IMR-90 (cell line): ENCODE data around the gene PPP1R3F. TPM values are rescaled to one million over a fixed set of nuclear protein-coding genes. Genes with fewer than 3 reads are reported as not detected.

Source experiments
- ATAC-seq: fragments of 200-7000 bp; cut with Tn5 transposase; 2 replicates; pipeline ENCODE4 v1.9.1; 2020; ENCODE audit warnings: low read depth, mild to moderate bottlenecking, moderate library complexity
- BruUV-seq: library from RNA; stranded (reverse); fragments of 400-500 nt; replicated peaks from 2 replicates; lab custom pipeline; 2021; lab: Mats Ljungman, UMichigan
- CTCF ChIA-PET: fragments of 300-600 bp; formaldehyde crosslinking; extraction: SDS; loops from one replicate; lab custom pipeline; 2021; ENCODE audit warnings: antibody characterized with exemption; lab: Yijun Ruan, JAX
- POLR2A ChIA-PET: fragments of 300-600 bp; sonication (Branson Sonifier 250); formaldehyde crosslinking; loops from one replicate; lab custom pipeline; 2022; ENCODE audit warnings: antibody characterized with exemption; ENCODE audit not compliant: unreplicated experiment; lab: Charles Lee
- DNase-seq: peaks from one replicate; pipeline ENCODE4 v3.0.0; 2013
- H2AFZ ChIP-seq: replicated peaks from 2 replicates; pipeline ENCODE3; 2013; ENCODE audit warnings: low read length, mild to moderate bottlenecking; ENCODE audit not compliant: poor library complexity
- H2AK5ac ChIP-seq: 2 replicates; pipeline ENCODE4 v1.6.1; 2013; ENCODE audit warnings: low read depth, low read length, inconsistent platforms
- H2AK9ac ChIP-seq: replicated peaks from 2 replicates; pipeline ENCODE3; 2013; ENCODE audit warnings: mild to moderate bottlenecking, low read depth, low read length, moderate library complexity; ENCODE audit not compliant: poor library complexity
- H2BK120ac ChIP-seq: 2 replicates; pipeline ENCODE4 v1.6.1; 2013; ENCODE audit warnings: low read depth, low read length, inconsistent platforms
- H2BK15ac ChIP-seq: 3 replicates; pipeline ENCODE4 v1.6.1; 2013; ENCODE audit warnings: low read depth, low read length, inconsistent platforms
- H2BK20ac ChIP-seq: 2 replicates; pipeline ENCODE4 v1.6.1; 2013; ENCODE audit warnings: low read depth, mild to moderate bottlenecking, inconsistent platforms, low read length, moderate library complexity
- H2BK5ac ChIP-seq: 2 replicates; pipeline ENCODE4 v1.6.1; 2013; ENCODE audit warnings: mild to moderate bottlenecking, low read depth, low read length, inconsistent platforms; ENCODE audit not compliant: poor library complexity, severe bottlenecking
- H3K14ac ChIP-seq: replicated peaks from 2 replicates; pipeline ENCODE4 v1.6.1; 2013; ENCODE audit warnings: low read depth, low read length, inconsistent platforms
- H3K18ac ChIP-seq: 2 replicates; pipeline ENCODE4 v1.6.1; 2013; ENCODE audit warnings: low read depth, low read length, control low read depth
- H3K23ac ChIP-seq: 2 replicates; pipeline ENCODE4 v1.6.1; 2013; ENCODE audit warnings: low read depth, low read length, inconsistent platforms
- H3K27ac ChIP-seq: 2 replicates; pipeline ENCODE4 v1.5.1; 2013; ENCODE audit warnings: mild to moderate bottlenecking, control low read depth, low read length; ENCODE audit not compliant: insufficient read depth
- H3K27me3 ChIP-seq: 2 replicates; pipeline ENCODE4 v1.6.1; 2013; ENCODE audit warnings: low read length; ENCODE audit not compliant: control insufficient read depth, insufficient read depth
- H3K36me3 ChIP-seq: 2 replicates; pipeline ENCODE4 v1.6.1; 2013; ENCODE audit warnings: low read length, mixed read lengths; ENCODE audit not compliant: control insufficient read depth, insufficient read depth
- H3K4ac ChIP-seq: 2 replicates; pipeline ENCODE4 v1.6.1; 2013; ENCODE audit warnings: low read depth, low read length, inconsistent platforms
- H3K4me1 ChIP-seq: 2 replicates; pipeline ENCODE4 v1.6.1; 2013; ENCODE audit warnings: low read length, mixed read lengths; ENCODE audit not compliant: control insufficient read depth, insufficient read depth
- H3K4me2 ChIP-seq: 2 replicates; pipeline ENCODE4 v1.6.1; 2013; ENCODE audit warnings: low read depth, mild to moderate bottlenecking, control low read depth, low read length, moderate library complexity
- H3K4me3 ChIP-seq: 2 replicates; pipeline ENCODE4 v1.5.1; 2013; ENCODE audit warnings: low read depth, mild to moderate bottlenecking, control low read depth, low read length, moderate library complexity; ENCODE audit not compliant: insufficient read depth
- H3K56ac ChIP-seq: 2 replicates; pipeline ENCODE4 v1.6.1; 2013; ENCODE audit warnings: low read length, inconsistent platforms; ENCODE audit not compliant: insufficient read depth; ENCODE audit errors: extremely low read depth
- H3K79me1 ChIP-seq, 2 experiments: 2 replicates each; pipeline ENCODE4 v1.6.1; 2013; ENCODE audit warnings: low read length in 2 of 2, inconsistent platforms in 1 of 2, low read depth in 1 of 2
- H3K9ac ChIP-seq: 2 replicates; pipeline ENCODE4 v1.6.1; 2013; ENCODE audit warnings: low read depth, low read length, control low read depth
- H3K9me1 ChIP-seq: 2 replicates; pipeline ENCODE4 v1.6.1; 2013; ENCODE audit warnings: low read length, inconsistent platforms; ENCODE audit not compliant: insufficient read depth
- H3K9me3 ChIP-seq: 2 replicates; pipeline ENCODE4 v1.6.1; 2013; ENCODE audit warnings: low read length; ENCODE audit not compliant: control insufficient read depth, insufficient read depth
- H4K20me1 ChIP-seq: 2 replicates; pipeline ENCODE4 v1.6.1; 2013; ENCODE audit warnings: low read length, inconsistent platforms; ENCODE audit not compliant: insufficient read depth
- H4K5ac ChIP-seq: 2 replicates; pipeline ENCODE4 v1.6.1; 2013; ENCODE audit warnings: mild to moderate bottlenecking, low read depth, low read length, control low read depth
- H4K8ac ChIP-seq, 2 experiments: 2 replicates each; pipeline ENCODE4 v1.6.1; 2013; ENCODE audit warnings: low read depth in 2 of 2, low read length in 2 of 2, control low read depth in 1 of 2, inconsistent platforms in 1 of 2
- H4K91ac ChIP-seq: 2 replicates; pipeline ENCODE4 v1.6.1; 2013; ENCODE audit warnings: low read depth, low read length, inconsistent platforms; ENCODE audit not compliant: insufficient read depth
- BHLHE40 ChIP-seq: fragments of 150-350 bp; IDR thresholded peaks from 2 replicates; pipeline ENCODE4 v1.6.1; 2016; ENCODE audit warnings: mild to moderate bottlenecking, low read depth, low read length
- CEBPB ChIP-seq: IDR thresholded peaks from 2 replicates; pipeline ENCODE4 v1.6.1; 2012; ENCODE audit warnings: low read depth, low read length, improper control_type of control experiment
- CTCF ChIP-seq: conservative IDR thresholded peaks from 2 replicates; pipeline ENCODE4 v1.5.1; 2012; ENCODE audit warnings: mild to moderate bottlenecking, low read depth, low read length, improper control_type of control experiment
- FOS ChIP-seq: fragments of 150-350 bp; IDR thresholded peaks from 2 replicates; pipeline ENCODE4 v1.6.1; 2016; ENCODE audit warnings: low read depth, low read length
- MAFK ChIP-seq: IDR thresholded peaks from 2 replicates; pipeline ENCODE4 v1.6.1; 2012; ENCODE audit warnings: low read depth, low read length, improper control_type of control experiment
- MXI1 ChIP-seq: IDR thresholded peaks from 2 replicates; pipeline ENCODE4 v1.6.1; 2012; ENCODE audit warnings: low read depth, mild to moderate bottlenecking, low read length, moderate library complexity, borderline replicate concordance
- POLR2A ChIP-seq: IDR thresholded peaks from 2 replicates; pipeline ENCODE4 v1.6.1; 2012; ENCODE audit warnings: mild to moderate bottlenecking, low read depth, low read length
- SMC3 ChIP-seq: fragments of 150-350 bp; IDR thresholded peaks from 2 replicates; pipeline ENCODE4 v1.6.1; 2016; ENCODE audit warnings: low read depth, mild to moderate bottlenecking, antibody characterized with exemption, low read length, moderate library complexity
- WGBS, 2 experiments: methylation state at CpG; one replicate each; pipeline versions ENCODE4 v1.1.5 to v1.1.7; 2013; ENCODE audit warnings: missing lambda C conversion rate in 2 of 2; ENCODE audit not compliant: insufficient read length in 1 of 2; ENCODE audit errors: extremely low coverage in 2 of 2; 5-methylcytosine and 5-hydroxymethylcytosine counted together
- dilution Hi-C: fragments of 300-500 bp; cut with HindIII; formaldehyde crosslinking; loops from one replicate; pipeline ENCODE4 v1.14.3; 2018; ENCODE audit warnings: low sequenced_read_pairs; ENCODE audit not compliant: unreplicated experiment
- in situ Hi-C: fragments of 300-500 bp; cut with MboI; formaldehyde crosslinking; loops from 3 replicates; pipeline ENCODE4 v1.14.3; 2019; ENCODE audit warnings: low sequenced_read_pairs, inconsistent platforms, mixed read lengths
- intact Hi-C: fragments of 100-400 bp; cut with micrococcal nuclease; formaldehyde crosslinking; loops from 2 replicates; pipeline ENCODE4 v1.10.0; 2022
- polyA plus RNA-seq, 3 experiments: library from polyadenylated mRNA; depleted of rRNA; stranded (reverse); fragments of >200 nt; gene quantifications; 2 replicates each; pipeline ENCODE4 v1.2.3, GENCODE V29; 2012; ENCODE audit warnings: low replicate concordance in 1 of 3
- total RNA-seq: library from RNA; depleted of rRNA; stranded (reverse); fragments of >200 nt; gene quantifications from 2 replicates; pipeline ENCODE4 v1.2.3, GENCODE V29; 2012

PPP1R3F gene
- total and polyA plus RNA-seq, 2 of the 4 experiments (the other 2 are of a cell fraction): 0.72 to 1.7 TPM

- TF ChIP-seq FOS (no peak), BHLHE40 (no peak), SMC3 (no peak), MAFK (no peak), CEBPB (no peak), CTCF (no peak), POLR2A (no peak), MXI1 (no peak)
- Histone ChIP-seq H2AK5ac (no peak overlapping the region), H3K56ac (no peak overlapping the region), H3K36me3 (no peaks in the 10 kb centered on the region), H3K23ac (no peak overlapping the region), H3K14ac (no peak overlapping the region), H3K4me3 (no peak overlapping the region), H4K20me1 (no peaks in the 10 kb centered on the region), H3K9ac (no peak overlapping the region), H2AK9ac (no peak overlapping the region), H3K4ac (no peak overlapping the region), H3K4me2 (no peak overlapping the region), H3K27me3 (peaks cover 4% of the 10 kb centered on the region; the same call in 1 of the 2 replicates), H3K9me1 (no peaks in the 10 kb centered on the region), H3K27ac (no peak overlapping the region), H4K8ac (no peak overlapping the region), H3K9me3 (no peaks in the 10 kb centered on the region), H4K91ac (no peak overlapping the region), H2BK20ac (no peak overlapping the region), H2BK15ac (no peak overlapping the region), H3K79me1 (no peaks in the 10 kb centered on the region), H4K5ac (no peak overlapping the region), H3K4me1 (0 out of 2 replicates have a peak, but pooled peaks cover 3% of the 10 kb centered on the region), H3K18ac (no peak overlapping the region), H2BK120ac (no peak overlapping the region), H2BK5ac (no peak overlapping the region), H2AFZ (no peak overlapping the region)
- no peak for ATAC-seq
- in situ Hi-C loops (no loop called here), intact Hi-C loops (no loop called here), dilution Hi-C loops (no loop called here)
- ChIA-PET CTCF (no interaction called here), POLR2A (no interaction called here)
- WGBS, 2 experiments: 80% methylated on average over 1 of the region's 2 CpGs; no CpG with 5 or more reads in 1 of the 2 experiments
- no TSS peak for BruUV-seq
- no peak for DNase-seq
These were observed 42.6 kb downstream of the PPP1R3F start for GRCh38 chrX:49312176-49312575.
